Endodermal cell (in vitro differentiated cells): Measurements from ENCODE around the gene LGALS7. TPM values are rescaled to one million over a fixed set of nuclear protein-coding genes. Genes with fewer than 3 reads are reported as not detected.
"Not testable (repeated sequence)": the region's sequence is repeated elsewhere in the genome, so short reads cannot be mapped to it uniquely, and the experiment has no call there.

Experiments used
- DNase-seq: peaks from one replicate; pipeline ENCODE4 v3.0.0-alpha.2; 2017
- H3K27ac ChIP-seq: 2 replicates; pipeline ENCODE4 v1.5.1; 2013; ENCODE audit warnings: mild to moderate bottlenecking, low read depth, low read length, moderate library complexity
- H3K27me3 ChIP-seq: 2 replicates; pipeline ENCODE4 v1.6.1; 2013; ENCODE audit warnings: mild to moderate bottlenecking, low read length, moderate library complexity; ENCODE audit not compliant: insufficient read depth, control insufficient read depth, poor library complexity, severe bottlenecking
- H3K36me3 ChIP-seq: 2 replicates; pipeline ENCODE4 v1.7.0; 2013; ENCODE audit warnings: mild to moderate bottlenecking, low read length, moderate library complexity; ENCODE audit not compliant: control insufficient read depth, insufficient read depth
- H3K4me1 ChIP-seq: one replicate; pipeline ENCODE4 v1.7.0; 2013; ENCODE audit warnings: low read length; ENCODE audit not compliant: control insufficient read depth, insufficient read depth
- H3K4me3 ChIP-seq: 2 replicates; pipeline ENCODE4 v1.5.1; 2013; ENCODE audit warnings: mild to moderate bottlenecking, low read length, moderate library complexity
- H3K9ac ChIP-seq: 2 replicates; pipeline ENCODE4 v1.6.1; 2013; ENCODE audit warnings: mild to moderate bottlenecking, low read length, moderate library complexity; ENCODE audit not compliant: poor library complexity, severe bottlenecking; ENCODE audit errors: extremely low read depth
- H3K9me3 ChIP-seq: 2 replicates; pipeline ENCODE4 v1.6.1; 2013; ENCODE audit warnings: mild to moderate bottlenecking, low read length, moderate library complexity; ENCODE audit not compliant: control insufficient read depth
- H3K27ac Mint-ChIP-seq: 2 replicates; pipeline ENCODE4 v1.8.0; 2020; ENCODE audit warnings: mixed read lengths
- H3K27me3 Mint-ChIP-seq: 2 replicates; pipeline ENCODE4 v1.8.0; 2021; ENCODE audit warnings: mild to moderate bottlenecking, mixed read lengths; ENCODE audit not compliant: insufficient read depth
- H3K36me3 Mint-ChIP-seq: 2 replicates; pipeline ENCODE4 v1.8.0; 2020; ENCODE audit warnings: low read depth, mixed read lengths
- H3K4me1 Mint-ChIP-seq: 2 replicates; pipeline ENCODE4 v1.8.0; 2020; ENCODE audit warnings: mixed read lengths
- H3K4me3 Mint-ChIP-seq: 2 replicates; pipeline ENCODE4 v1.8.0; 2020; ENCODE audit warnings: mild to moderate bottlenecking, moderate library complexity, mixed read lengths
- H3K9me3 Mint-ChIP-seq: 2 replicates; pipeline ENCODE4 v1.8.0; 2020; ENCODE audit warnings: mild to moderate bottlenecking, mixed read lengths
- CTCF ChIP-seq: fragments of 200-600 bp; sonication (generic); conservative IDR thresholded peaks from 2 replicates; pipeline ENCODE4 v1.5.0; 2021; ENCODE audit warnings: antibody characterized with exemption, mild to moderate bottlenecking
- WGBS, 2 experiments: methylation state at CpG; one replicate each; pipeline versions ENCODE4 v1.1.5 to v1.1.7; 2013; ENCODE audit warnings: missing lambda C conversion rate in 2 of 2, mixed read lengths in 1 of 2; ENCODE audit not compliant: insufficient coverage in 1 of 2, insufficient read length in 1 of 2; 5-methylcytosine and 5-hydroxymethylcytosine counted together
- total RNA-seq, 2 donors: library from RNA; stranded (reverse); fragmentation: NEBNext Ultra II Directional in 1 of 2; extraction: Animal tissue kit (Norgen Biotek cat#: 25700) in 1 of 2; gene quantifications; 2 replicates in 1 of 2; 3 replicates in 1 of 2; pipeline ENCODE4 v1.2.1, GENCODE V29; 2021

LGALS7 gene
- total RNA-seq, 2 donors from 2014 or later = 1.8 TPM; not detected in 1

- peaks cover 8% of the 10 kb centered on the region for H3K4me1 Mint-ChIP-seq
- 94 to 99% methylated on average over 10 to 15 of the region's 15 CpGs for WGBS, 2 experiments
- H3K27me3 Mint-ChIP-seq = no peaks in the 10 kb centered on the region
- peaks cover 15% of the 10 kb centered on the region for H3K9me3 Mint-ChIP-seq
- H3K27ac Mint-ChIP-seq = no peak overlapping the region
- Histone ChIP-seq H3K4me1 (no peaks in the 10 kb centered on the region), H3K9ac (no peak overlapping the region), H3K4me3 (no peak overlapping the region), H3K9me3 (no peaks in the 10 kb centered on the region), H3K27ac (no peak overlapping the region), H3K27me3 (no peaks in the 10 kb centered on the region), H3K36me3 (peaks cover 20% of the 10 kb centered on the region)
- no peak for DNase-seq
- H3K36me3 Mint-ChIP-seq = peaks cover 51% of the 10 kb centered on the region
- no peak for TF ChIP-seq CTCF
- H3K4me3 Mint-ChIP-seq = no peak overlapping the region
Measured at GRCh38 chr19:38817081-38817480, 43.8 kb upstream of the LGALS7 start.

GRCh38 chr19:38816131-38816750 lies 42.9 kb upstream of the LGALS7 start:
- Histone ChIP-seq H3K27me3 (no peaks in the 10 kb centered on the region), H3K36me3 (peaks cover 20% of the 10 kb centered on the region), H3K4me3 (no peak overlapping the region), H3K27ac (no peak overlapping the region), H3K9me3 (no peaks in the 10 kb centered on the region), H3K4me1 (no peaks in the 10 kb centered on the region), H3K9ac (no peak overlapping the region)
- no peak for DNase-seq
- Mint-ChIP-seq H3K4me1 (peaks cover 8% of the 10 kb centered on the region), H3K4me3 (no peak overlapping the region), H3K36me3 (peaks cover 46% of the 10 kb centered on the region), H3K9me3 (peaks cover 12% of the 10 kb centered on the region), H3K27ac (peak overlapping the region; percentile 48), H3K27me3 (no peaks in the 10 kb centered on the region)
- WGBS, 2 experiments = 93 to 94% methylated on average over 14 to 18 of the region's 18 CpGs
- no peak for TF ChIP-seq CTCF

GRCh38 chr19:38815059-38816001 lies 42.0 kb upstream of the LGALS7 start:
- H3K4me3 Mint-ChIP-seq = no peak overlapping the region
- Histone ChIP-seq H3K27me3 (no peaks in the 10 kb centered on the region), H3K4me3 (no peak overlapping the region), H3K4me1 (no peaks in the 10 kb centered on the region), H3K9me3 (no peaks in the 10 kb centered on the region), H3K9ac (no peak overlapping the region), H3K36me3 (peaks cover 14% of the 10 kb centered on the region), H3K27ac (no peak overlapping the region)
- peaks cover 3% of the 10 kb centered on the region for H3K9me3 Mint-ChIP-seq
- no peak overlapping the region for H3K27ac Mint-ChIP-seq
- DNase-seq = peak; percentile 65
- peaks cover 37% of the 10 kb centered on the region for H3K36me3 Mint-ChIP-seq
- no peak for TF ChIP-seq CTCF
- peaks cover 8% of the 10 kb centered on the region for H3K4me1 Mint-ChIP-seq
- WGBS, 2 experiments = 97% methylated on average over 22 to 34 of the region's 34 CpGs
- H3K27me3 Mint-ChIP-seq = no peaks in the 10 kb centered on the region

GRCh38 chr19:38813932-38814331 lies 40.6 kb upstream of the LGALS7 start:
- not testable (repeated sequence) for H3K9me3 ChIP-seq, H3K27me3 Mint-ChIP-seq, H3K27ac ChIP-seq, H3K4me3 Mint-ChIP-seq, H3K27ac Mint-ChIP-seq, H3K4me3 ChIP-seq, H3K4me1 ChIP-seq, H3K27me3 ChIP-seq, H3K9me3 Mint-ChIP-seq, DNase-seq, H3K4me1 Mint-ChIP-seq, H3K9ac ChIP-seq
- H3K36me3 ChIP-seq = peaks cover 14% of the 10 kb centered on the region
- 95 to 100% methylated on average over 1 of the region's 2 CpGs for WGBS, 2 experiments
- peaks cover 29% of the 10 kb centered on the region for H3K36me3 Mint-ChIP-seq
